GM10847 (cell line): ENCODE data around the gene DLGAP1.

Source experiments
- POLR2A ChIP-seq: IDR thresholded peaks from 2 replicates; pipeline ENCODE4 v1.6.1; 2011; ENCODE audit not compliant: insufficient read length; ENCODE audit errors: extremely low read depth

Gene DLGAP1

DNA sequence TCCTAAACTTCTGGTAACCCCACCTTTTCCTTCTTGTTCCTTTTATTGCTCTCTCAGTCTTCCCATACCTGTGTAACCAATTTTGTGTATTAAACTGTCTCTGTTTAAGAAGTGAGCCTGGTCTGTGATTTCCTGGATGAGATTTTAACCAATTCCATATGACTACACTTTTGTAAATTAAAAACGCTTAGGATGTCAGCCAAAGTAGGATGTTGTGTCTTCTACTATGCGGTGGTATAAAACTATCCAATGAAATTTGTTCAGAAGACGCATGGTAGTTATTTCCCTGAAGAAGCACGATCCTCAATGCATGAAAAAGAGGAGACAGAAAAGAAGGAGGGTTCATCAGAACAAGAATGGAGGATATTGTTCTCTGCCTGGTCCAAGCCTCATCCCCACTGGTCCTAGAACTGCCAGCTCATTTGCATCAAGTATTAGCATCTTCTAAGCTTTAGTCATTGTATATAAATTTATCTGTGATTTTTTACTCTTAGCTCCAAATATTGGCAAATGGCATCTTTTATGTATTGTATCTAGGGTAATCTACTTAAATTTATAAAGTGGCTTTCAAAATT lies 877.7 kb downstream of the DLGAP1 start:
- no peak for TF ChIP-seq POLR2A

DNA sequence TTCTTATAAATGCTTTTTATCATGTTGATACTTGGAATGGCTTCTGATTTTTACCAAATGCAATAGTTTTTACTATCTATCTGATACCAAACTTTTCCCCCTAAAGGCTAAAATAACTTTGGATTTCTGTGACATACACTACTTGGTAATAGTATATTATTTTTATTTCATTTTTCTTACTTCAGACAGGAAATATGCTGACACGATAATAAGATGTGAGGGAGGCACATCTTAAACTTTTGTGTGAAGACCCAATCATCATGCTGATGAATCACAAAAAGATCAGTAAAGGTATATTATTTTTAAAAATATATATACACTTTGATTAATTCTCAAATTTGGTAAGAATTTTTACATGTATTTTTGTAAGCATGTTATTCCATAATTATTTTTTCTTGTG lies 882.3 kb downstream of the DLGAP1 start:
- TF ChIP-seq POLR2A = no peak

DNA sequence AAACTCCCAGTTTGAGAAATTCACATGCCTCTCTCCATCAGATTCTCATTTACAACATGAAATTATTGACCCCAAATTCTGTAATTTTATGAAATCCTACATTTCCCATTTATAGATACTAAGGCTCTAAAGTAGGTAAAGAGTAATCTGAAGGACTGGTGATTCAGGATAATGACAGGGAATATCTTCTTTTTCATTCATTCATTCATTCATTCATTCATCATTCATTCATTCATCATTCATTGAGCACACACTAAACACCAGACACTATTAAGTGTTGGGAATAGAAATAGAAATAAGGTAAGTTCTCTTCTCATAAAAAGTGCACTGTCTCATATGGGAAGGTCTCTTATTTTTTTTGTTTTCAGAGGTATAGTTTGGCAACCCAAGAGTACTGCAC lies 888.3 kb downstream of the DLGAP1 start:
- no peak for TF ChIP-seq POLR2A

DNA sequence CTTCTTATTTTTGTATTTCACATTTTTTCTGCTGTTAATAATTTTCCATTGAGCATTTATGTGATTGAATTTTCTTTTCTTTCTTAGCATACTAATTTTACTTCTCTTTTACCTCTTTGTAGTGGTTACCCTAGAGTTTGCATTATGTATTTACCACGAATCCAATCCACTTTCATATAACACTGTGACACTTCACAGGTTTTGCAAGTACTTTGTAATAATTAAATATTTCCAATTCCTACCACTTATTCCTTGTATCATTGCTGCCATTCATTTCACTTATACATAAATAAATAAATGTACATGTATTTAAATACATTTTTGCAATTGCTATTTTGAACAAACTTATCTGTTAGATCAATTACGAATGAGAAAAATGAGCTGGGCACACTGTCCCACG lies 894.4 kb downstream of the DLGAP1 start:
- TF ChIP-seq POLR2A = no peak

DNA sequence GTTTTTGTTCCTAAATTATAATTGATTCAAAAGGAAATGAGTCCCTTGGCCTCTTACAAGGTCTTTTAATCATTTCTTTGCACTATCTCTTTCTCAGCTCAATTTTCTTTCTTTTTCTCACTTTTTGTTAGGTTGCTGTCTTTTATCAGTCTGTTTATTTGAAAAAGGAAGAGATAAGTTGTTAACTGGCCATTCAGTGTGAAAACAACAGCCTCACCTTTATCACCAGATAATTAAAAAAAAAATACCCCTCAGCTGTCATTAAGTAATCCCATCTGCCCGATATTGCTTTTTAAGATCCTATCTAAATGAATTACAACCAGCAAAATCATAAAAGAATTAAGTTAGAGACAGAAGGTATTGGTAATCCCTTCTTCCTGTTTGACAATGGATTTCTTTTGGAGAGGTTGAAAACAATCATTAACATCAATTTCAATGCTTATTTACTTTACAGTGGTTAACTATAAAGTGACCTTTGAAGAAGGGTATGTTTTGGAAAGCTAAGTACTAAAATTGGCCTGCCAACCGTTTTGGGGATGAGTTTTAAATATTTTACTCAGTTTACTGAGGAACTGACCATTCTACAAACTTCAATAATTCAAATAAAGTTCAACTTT lies 900.2 kb downstream of the DLGAP1 start:
- no peak for TF ChIP-seq POLR2A

DNA sequence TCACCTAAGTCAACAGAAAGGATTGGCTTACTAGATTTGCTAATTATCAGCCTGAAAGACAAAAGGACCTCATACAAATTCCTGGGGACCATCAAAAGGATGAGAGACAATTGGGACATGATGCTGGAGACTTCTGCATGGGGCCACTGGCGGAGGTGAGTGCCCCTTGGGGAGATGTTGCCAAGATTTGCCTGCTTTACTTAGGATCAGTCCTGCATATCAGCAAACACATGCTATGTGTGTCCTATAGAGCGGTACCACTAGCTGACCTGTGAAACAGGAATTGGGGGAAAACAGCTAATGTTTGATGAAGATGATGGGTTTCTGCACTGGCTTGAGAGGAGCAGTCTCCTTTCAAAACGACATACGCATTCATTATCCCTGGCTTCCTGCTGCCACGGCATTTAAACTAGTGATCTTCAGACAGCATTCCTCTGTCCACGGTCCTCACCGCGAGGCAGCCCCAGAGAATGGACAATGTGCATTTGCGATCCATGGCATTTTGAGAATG lies 901.0 kb downstream of the DLGAP1 start:
- TF ChIP-seq POLR2A = no peak

DNA sequence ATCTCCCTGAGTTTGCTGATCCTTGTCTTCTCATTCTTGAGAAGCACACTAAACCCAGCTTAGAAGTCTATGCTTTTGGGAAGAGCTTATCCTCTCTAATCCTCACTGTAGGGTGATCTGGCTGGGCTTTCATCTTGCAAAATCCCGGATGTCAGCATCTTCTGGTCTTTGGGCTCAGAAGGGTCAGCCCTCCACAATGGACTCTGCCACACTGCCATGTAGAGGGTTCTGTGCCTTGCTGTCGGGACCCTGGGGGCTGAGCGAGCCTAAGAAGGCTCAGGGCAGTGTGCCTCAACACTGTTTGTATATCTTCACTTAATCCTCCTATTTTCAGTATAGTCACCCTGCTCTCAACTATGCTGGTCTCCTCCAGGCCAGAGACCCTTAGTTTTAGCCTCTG lies 902.8 kb downstream of the DLGAP1 start:
- no peak for TF ChIP-seq POLR2A

DNA sequence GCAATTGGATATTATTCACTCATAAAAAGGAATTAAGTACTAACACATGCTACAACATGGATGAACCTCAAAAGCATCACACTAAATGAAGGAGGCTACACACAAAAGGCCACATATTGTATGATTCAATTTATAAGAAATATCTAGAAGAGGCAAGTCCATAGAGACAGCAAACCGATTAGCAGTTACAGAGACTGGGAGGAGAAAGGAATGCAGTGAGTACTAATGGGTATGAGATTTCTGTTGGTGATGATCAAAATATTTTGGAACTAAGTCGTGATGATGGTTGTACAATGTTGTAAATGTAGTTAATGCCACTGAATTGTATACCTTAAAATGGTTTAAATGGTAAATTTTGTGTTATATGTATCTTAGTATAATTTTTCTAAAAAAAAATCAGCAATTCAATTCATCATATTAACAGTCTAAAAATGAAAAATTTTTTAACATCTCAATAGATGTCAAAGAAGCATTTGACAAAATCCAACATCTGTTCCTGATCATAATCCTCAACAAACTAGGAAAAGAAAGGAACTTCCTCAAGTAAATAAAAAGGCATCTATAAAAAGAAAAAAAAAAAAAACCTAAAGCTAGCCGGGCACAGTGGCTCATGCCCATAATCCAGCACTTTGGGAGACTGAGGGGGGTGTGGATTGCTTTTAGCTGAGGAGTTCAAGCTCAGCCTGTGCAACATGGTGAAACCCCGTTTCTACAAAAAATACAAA lies 907.1 kb downstream of the DLGAP1 start:
- TF ChIP-seq POLR2A = no peak

DNA sequence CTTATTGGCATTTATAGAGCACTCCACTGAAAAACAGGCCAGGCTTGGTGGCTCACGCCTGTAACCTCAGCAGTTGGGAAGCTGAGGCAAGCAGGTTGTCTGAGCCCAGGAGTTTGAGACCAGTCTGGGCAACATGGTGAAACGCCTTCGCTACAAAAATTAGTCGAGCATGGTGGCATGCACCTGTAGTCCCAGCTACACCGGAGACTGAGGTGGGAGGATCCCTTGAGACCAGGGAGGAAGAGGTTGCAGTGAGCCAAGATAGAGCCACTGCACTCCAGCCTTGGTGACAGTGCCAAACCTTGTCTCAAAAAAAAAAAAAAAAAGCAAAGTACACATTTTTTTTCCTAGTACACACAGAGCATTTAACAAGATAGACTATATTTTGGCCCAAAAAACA lies 909.0 kb downstream of the DLGAP1 start:
- no peak for TF ChIP-seq POLR2A

DNA sequence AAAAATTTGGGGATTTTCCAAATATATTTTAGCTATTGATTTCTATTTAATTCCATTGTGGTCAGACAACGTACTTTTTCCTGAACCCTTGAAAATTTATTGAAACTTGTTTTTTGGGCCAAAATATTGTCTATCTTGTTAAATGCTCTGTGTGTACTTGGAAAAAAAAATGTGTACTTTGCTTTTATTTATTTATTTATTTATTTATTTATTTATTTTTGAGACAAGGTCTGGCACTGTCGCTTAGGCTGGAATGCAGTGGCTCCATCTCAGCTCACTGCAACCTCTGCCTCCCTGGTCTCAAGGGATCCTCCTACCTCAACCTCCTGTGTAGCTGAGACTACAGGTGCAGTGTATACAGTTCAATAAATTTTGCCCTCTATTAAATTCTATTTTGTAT lies 910.6 kb downstream of the DLGAP1 start:
- TF ChIP-seq POLR2A = no peak

DNA sequence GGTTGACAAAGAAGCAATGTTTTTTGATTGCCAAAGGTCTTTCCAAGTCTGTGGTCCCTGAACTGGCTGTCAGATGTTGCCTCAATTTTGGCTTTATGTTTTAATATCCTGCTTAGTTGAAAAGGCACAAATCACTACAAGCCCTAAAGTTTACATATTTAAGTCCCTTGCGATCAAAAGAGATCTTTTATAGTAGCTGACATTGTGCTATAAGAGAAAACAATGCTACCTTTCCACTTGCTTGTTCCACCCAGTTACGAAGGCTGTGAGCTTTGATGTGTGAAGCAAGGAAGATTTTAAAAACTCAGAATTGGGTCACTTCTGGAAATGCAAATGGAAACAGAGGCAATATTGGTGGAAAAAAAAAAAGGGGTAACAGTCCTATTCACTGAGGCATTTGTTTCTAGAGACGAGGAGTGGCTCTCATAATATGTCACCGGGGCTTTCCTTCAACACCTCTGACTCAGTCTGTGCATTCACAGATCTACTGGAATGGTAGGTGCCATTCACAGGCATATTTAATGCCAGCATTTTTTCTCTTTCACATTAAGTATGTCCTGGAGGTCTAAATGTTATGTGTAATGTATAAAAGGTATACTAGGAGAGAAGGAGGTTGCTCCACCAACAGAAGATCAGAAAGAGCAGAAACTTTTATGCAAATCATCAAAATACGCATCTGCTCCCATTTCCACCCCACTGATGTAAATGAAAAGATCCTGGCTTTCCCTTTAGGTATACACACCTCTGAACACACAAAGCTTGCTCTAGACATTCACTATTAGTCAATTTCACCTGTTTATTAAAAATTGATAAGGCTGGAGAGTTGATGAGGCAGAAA lies 913.3 kb downstream of the DLGAP1 start:
- TF ChIP-seq POLR2A = no peak

DNA sequence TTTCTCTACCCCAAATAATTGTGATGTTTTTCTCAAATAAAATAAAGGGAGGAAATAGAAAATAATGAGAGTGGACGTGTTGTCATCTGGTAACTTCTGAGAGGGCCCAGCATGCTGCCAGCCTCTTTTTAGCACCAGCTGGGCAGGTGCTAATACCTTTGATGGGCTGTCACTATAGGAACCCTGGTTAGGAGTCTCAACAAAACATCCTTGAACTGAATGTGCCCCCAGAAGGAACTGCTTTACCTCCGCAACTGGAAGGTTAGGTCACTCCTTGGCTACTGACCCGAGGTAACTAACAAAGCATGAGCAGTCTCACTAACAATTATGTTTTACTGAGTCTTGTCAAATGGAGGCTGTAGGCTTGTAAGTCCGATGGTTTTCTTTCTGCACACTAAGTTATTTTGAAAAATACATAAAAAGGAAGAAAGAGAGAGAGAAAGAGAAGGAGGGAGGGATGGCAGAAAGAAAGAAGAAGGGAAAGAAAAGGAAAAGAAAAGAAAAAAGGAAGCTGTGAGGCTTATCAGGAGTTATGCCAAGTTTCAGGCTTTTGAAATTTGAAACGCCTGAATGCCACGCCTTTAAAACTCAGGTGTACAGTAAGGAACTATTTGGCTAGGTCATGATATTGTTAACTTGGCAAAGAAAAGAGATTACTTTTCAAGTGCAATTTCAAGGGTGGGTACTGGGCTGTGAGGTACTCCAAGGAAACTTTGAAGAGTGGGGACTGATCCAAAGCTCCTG lies 914.1 kb downstream of the DLGAP1 start:
- TF ChIP-seq POLR2A = no peak

DNA sequence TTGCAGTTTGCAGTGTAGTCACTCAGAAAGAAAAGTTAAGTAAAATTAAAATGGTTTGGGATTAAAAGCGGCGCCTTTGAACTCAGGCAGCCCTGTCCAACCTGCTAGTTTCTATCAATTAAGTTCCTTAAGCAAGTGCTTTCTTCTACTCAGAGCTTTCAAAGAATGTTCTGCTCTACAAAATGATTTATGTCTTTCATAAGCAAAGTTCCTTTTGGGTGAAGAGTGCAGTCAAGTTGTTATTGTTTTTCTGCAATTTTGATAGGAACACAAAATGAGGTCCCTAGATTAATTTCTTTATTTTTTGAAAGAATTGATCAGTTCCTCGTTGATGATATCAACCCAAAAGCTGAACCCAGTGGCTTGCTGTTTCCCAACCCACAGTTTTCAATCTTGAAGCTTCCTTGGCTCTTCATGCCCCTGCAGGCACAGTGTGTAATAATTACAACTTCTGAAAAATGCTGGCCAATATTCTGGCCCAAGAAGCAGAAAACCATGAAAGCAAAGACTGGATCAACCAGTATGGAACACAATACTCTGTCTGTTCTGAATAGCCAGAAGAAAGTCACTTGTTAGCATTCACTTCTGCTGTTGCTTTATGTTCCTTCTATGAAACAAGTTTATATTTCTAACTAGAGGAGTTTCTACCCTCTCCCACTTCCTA lies 916.0 kb downstream of the DLGAP1 start:
- no peak for TF ChIP-seq POLR2A

DNA sequence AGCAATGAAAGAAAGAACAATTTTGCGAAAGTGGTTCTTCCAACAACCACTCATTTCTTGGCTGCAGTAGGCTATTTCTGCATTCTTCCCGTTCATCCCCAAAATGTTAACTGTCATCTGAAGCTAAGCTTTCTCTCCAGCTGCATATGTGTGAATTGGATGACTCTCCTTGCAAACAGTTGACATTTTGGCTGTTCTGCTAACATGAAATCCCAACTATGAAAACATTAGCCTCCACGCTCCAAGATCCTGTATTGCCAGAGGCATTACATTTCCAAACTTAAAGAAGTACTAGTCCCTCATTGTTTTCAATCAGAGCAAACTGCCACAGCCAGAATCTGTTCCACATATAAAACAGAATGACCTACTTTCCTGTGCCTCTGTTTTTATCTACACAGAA lies 916.7 kb downstream of the DLGAP1 start:
- TF ChIP-seq POLR2A = no peak
